ENCODE results near the gene ANKRD30BL. TPM values are rescaled to one million over a fixed set of nuclear protein-coding genes. Genes with fewer than 3 reads are reported as not detected.
"Not testable (repeated sequence)": the region's sequence is repeated elsewhere in the genome, so short reads cannot be mapped to it uniquely, and the experiment has no call there.

ANKRD30BL gene, protein sequence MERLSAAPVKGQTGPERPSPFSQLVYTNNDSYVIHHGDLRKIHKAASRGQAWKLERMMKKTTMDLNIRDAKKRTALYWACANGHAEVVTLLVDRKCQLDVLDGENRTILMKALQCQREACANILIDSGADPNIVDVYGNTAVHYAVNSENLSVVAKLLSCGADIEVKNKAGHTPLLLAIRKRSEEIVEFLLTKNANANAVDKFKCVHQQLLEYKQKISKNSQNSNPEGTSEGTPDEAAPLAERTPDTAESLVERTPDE
- polyA plus RNA-seq (2013, experiment 1 of 2): not detected
- polyA plus RNA-seq (2013, experiment 2 of 2): not detected

DNA sequence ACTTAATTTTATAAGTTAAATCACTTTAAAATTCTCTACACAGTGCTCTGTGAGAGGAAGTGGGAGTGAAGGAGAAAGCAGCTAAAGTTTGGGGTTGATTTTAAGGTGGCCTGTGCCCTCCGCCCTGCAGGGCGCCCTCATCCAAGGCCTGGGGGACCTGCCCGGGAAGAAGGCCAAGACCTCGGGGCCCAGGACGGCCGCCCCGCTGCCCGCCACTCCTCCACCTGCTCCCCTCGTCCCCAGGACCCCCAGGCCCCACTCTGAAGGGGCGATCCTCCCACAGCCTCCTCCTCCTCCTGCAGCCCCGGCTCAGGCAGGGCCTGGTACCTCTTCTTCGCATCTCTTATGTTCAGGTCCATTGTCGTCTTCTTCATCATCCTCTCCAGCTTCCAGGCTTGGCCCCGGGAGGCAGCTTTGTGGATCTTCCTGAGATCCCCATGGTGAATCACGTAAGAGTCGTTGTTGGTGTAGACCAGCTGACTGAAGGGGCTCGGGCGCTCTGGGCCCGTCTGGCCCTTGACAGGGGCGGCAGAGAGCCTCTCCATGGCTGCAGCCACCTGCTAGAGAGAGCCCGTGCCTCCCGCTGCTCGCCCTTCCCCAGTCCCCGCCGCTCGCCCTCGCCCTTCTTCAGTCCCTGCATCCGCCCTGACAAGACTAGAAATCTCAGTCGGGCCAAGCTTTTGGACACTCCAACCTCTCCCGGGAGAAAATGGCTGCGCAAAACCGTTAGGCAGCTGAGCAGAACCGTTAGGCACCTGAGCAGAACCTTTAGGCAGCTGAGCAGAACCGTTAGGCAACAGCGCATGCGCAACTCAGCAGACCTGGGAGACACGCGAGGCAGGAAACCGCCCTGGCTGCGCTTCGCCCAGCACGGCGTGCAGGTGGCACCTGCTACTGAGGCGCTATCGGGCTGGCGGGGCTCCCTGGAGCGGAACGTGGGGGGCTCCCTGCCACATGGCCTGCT lies at the start of gene ANKRD30BL:
TSS of gene ANKRD30BL (minus strand) at position 792 of the 964 bp plus-strand sequence. CDS start at position 545, 247 bp downstream.
- H3K14ac ChIP-seq (ENCODE audit: low read length in 2 of 2); H3K4me2 ChIP-seq (ENCODE audit: low read length, poor library complexity, severe bottlenecking); H3K4me1 ChIP-seq (ENCODE audit: control insufficient read depth, insufficient read depth, low read depth, low read length); H2BK120ac ChIP-seq (ENCODE audit: low read depth, low read length); H3K18ac ChIP-seq (ENCODE audit: low read depth in 1 of 2, low read length in 2 of 2); H2BK12ac ChIP-seq (ENCODE audit: low read length in 2 of 2); H3K4ac ChIP-seq (ENCODE audit: low read depth in 1 of 2, low read length in 2 of 2); H2AFZ ChIP-seq (ENCODE audit: low read depth, low read length); H2BK15ac ChIP-seq (ENCODE audit: low read depth, poor library complexity, severe bottlenecking); DNase-seq; H3K4me3 ChIP-seq (ENCODE audit: insufficient read depth in 1 of 2, low read depth in 1 of 2, low read length in 2 of 2); H3K27me3 ChIP-seq (ENCODE audit: control insufficient read depth in 1 of 2, insufficient read depth in 1 of 2, low read length in 2 of 2); H3K36me3 ChIP-seq (ENCODE audit: control insufficient read depth in 1 of 2, insufficient read depth in 2 of 2, low read depth in 1 of 2, low read length in 2 of 2); H2AK5ac ChIP-seq (ENCODE audit: low read length, severe bottlenecking); H3K27ac ChIP-seq (ENCODE audit: low read length, poor library complexity, severe bottlenecking); H3K23ac ChIP-seq (ENCODE audit: low read length in 2 of 2); H3K9me3 ChIP-seq (ENCODE audit: control insufficient read depth, low read length); H3K79me1 ChIP-seq (replicated peaks; ENCODE audit: low read length, poor library complexity, severe bottlenecking); H4K8ac ChIP-seq (ENCODE audit: low read length); H3K9ac ChIP-seq (ENCODE audit: low read length); H4K91ac ChIP-seq (ENCODE audit: low read length); H2BK5ac ChIP-seq (ENCODE audit: low read depth, low read length, poor library complexity, severe bottlenecking): not testable (repeated sequence)
- 90% methylated on average over 44 of the region's 48 CpGs for WGBS

DNA sequence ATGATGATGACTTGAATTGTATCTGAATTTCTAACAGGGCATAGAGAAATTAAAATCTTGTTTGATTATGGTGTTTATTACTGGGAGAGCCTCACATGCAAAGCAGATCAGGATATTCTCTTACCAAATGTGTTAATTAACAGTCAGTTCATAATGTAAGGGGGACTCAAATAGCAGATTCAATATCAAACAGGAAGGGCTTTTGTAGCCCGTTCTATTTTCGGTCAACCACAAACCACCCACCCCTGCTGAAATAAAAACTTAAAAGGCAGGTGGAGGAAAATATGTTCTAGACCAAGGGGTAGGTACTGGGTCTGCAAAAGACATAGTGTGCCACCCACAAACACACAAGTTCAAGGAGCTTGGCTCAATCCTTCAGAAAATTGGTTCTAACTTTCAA lies 41.1 kb upstream of the ANKRD30BL start:
- H3K4me3 ChIP-seq (ENCODE audit: insufficient read depth in 1 of 2, low read depth in 1 of 2, low read length in 2 of 2); H3K18ac ChIP-seq (ENCODE audit: low read depth in 1 of 2, low read length in 2 of 2); H2BK5ac ChIP-seq (ENCODE audit: low read depth, low read length, poor library complexity, severe bottlenecking); H3K36me3 ChIP-seq (ENCODE audit: control insufficient read depth in 1 of 2, insufficient read depth in 2 of 2, low read depth in 1 of 2, low read length in 2 of 2); H3K23ac ChIP-seq (ENCODE audit: low read length in 2 of 2); H2BK15ac ChIP-seq (ENCODE audit: low read depth, poor library complexity, severe bottlenecking); H3K4ac ChIP-seq (ENCODE audit: low read depth in 1 of 2, low read length in 2 of 2); H3K27me3 ChIP-seq (ENCODE audit: control insufficient read depth in 1 of 2, insufficient read depth in 1 of 2, low read length in 2 of 2); H3K4me1 ChIP-seq (ENCODE audit: control insufficient read depth, insufficient read depth, low read depth, low read length); H2BK120ac ChIP-seq (ENCODE audit: low read depth, low read length); DNase-seq; H3K27ac ChIP-seq (ENCODE audit: low read length, poor library complexity, severe bottlenecking); H4K91ac ChIP-seq (ENCODE audit: low read length); H2BK12ac ChIP-seq (ENCODE audit: low read length in 2 of 2); H3K14ac ChIP-seq (ENCODE audit: low read length in 2 of 2); H3K79me1 ChIP-seq (replicated peaks; ENCODE audit: low read length, poor library complexity, severe bottlenecking); H3K4me2 ChIP-seq (ENCODE audit: low read length, poor library complexity, severe bottlenecking); H3K9me3 ChIP-seq (ENCODE audit: control insufficient read depth, low read length); H2AK5ac ChIP-seq (ENCODE audit: low read length, severe bottlenecking); H2AFZ ChIP-seq (ENCODE audit: low read depth, low read length); H4K8ac ChIP-seq (ENCODE audit: low read length); H3K9ac ChIP-seq (ENCODE audit: low read length): not testable (repeated sequence)
- WGBS: no CpG with 5 or more reads among the region's 2 CpGs

DNA sequence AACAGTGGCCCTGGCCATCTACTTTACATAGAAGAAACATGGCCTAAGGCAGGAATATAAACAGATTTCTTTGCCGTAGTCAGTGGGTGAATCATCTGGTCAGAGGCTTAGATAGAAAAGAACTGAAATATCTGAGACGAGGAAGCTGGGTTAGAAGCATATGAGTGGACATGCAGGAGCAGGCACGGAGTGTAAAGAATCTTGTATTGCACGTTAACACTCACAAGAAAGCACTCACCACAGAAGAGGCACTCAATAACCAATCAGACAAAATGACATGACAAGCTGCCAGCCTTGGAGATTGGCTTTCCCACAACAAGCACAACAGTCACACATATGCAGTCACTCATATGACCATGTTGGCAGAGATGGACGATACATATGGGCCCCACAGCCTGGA lies 31.1 kb upstream of the ANKRD30BL start:
- not testable (repeated sequence) for H2AK5ac ChIP-seq (ENCODE audit: low read length, severe bottlenecking); H2BK15ac ChIP-seq (ENCODE audit: low read depth, poor library complexity, severe bottlenecking); H3K4me3 ChIP-seq (ENCODE audit: insufficient read depth in 1 of 2, low read depth in 1 of 2, low read length in 2 of 2); H3K79me1 ChIP-seq (replicated peaks; ENCODE audit: low read length, poor library complexity, severe bottlenecking); H3K4me2 ChIP-seq (ENCODE audit: low read length, poor library complexity, severe bottlenecking); H4K8ac ChIP-seq (ENCODE audit: low read length); H2BK12ac ChIP-seq (ENCODE audit: low read length in 2 of 2); H2BK5ac ChIP-seq (ENCODE audit: low read depth, low read length, poor library complexity, severe bottlenecking); H3K27ac ChIP-seq (ENCODE audit: low read length, poor library complexity, severe bottlenecking); H3K36me3 ChIP-seq (ENCODE audit: control insufficient read depth in 1 of 2, insufficient read depth in 2 of 2, low read depth in 1 of 2, low read length in 2 of 2); H3K9ac ChIP-seq (ENCODE audit: low read length); H3K4me1 ChIP-seq (ENCODE audit: control insufficient read depth, insufficient read depth, low read depth, low read length); H3K4ac ChIP-seq (ENCODE audit: low read depth in 1 of 2, low read length in 2 of 2); H2BK120ac ChIP-seq (ENCODE audit: low read depth, low read length); H3K18ac ChIP-seq (ENCODE audit: low read depth in 1 of 2, low read length in 2 of 2); H3K9me3 ChIP-seq (ENCODE audit: control insufficient read depth, low read length); H2AFZ ChIP-seq (ENCODE audit: low read depth, low read length); H3K14ac ChIP-seq (ENCODE audit: low read length in 2 of 2); H3K27me3 ChIP-seq (ENCODE audit: control insufficient read depth in 1 of 2, insufficient read depth in 1 of 2, low read length in 2 of 2); H4K91ac ChIP-seq (ENCODE audit: low read length); DNase-seq; H3K23ac ChIP-seq (ENCODE audit: low read length in 2 of 2)
- whole genome bisulfite sequencing: 78% methylated on average over 3 of the region's 5 CpGs

DNA sequence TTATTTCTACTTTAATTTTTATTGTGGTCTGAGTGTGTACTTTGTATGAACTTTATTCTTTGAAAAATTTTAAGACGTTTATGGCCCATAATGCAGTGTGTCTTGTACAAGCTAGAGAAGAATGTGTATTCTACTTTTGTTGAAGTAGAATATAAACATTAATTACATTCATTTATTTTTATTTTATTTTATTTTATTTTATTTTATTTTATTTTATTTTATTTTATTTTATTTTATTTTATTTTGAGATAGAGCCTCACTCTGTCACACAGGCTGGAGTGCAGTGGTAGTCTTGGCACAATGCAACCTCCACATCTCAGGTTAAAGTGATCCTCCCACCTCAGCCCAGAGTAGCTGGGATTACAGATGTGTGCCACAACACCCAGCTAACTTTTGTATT lies 5.3 kb upstream of the ANKRD30BL start:
- WGBS: no CpG with 5 or more reads among the region's 1 CpG

More for the DNA sequence above, 5.3 kb upstream of the ANKRD30BL start:
- H3K4me1 ChIP-seq (ENCODE audit: control insufficient read depth, insufficient read depth, low read depth, low read length); H2AK5ac ChIP-seq (ENCODE audit: low read length, severe bottlenecking); H3K27me3 ChIP-seq (ENCODE audit: control insufficient read depth in 1 of 2, insufficient read depth in 1 of 2, low read length in 2 of 2); H3K36me3 ChIP-seq (ENCODE audit: control insufficient read depth in 1 of 2, insufficient read depth in 2 of 2, low read depth in 1 of 2, low read length in 2 of 2); H4K8ac ChIP-seq (ENCODE audit: low read length); H2AFZ ChIP-seq (ENCODE audit: low read depth, low read length); H3K18ac ChIP-seq (ENCODE audit: low read depth in 1 of 2, low read length in 2 of 2); DNase-seq; H3K4ac ChIP-seq (ENCODE audit: low read depth in 1 of 2, low read length in 2 of 2); H3K23ac ChIP-seq (ENCODE audit: low read length in 2 of 2); H3K14ac ChIP-seq (ENCODE audit: low read length in 2 of 2); H3K79me1 ChIP-seq (replicated peaks; ENCODE audit: low read length, poor library complexity, severe bottlenecking); H2BK12ac ChIP-seq (ENCODE audit: low read length in 2 of 2); H2BK120ac ChIP-seq (ENCODE audit: low read depth, low read length); H3K9me3 ChIP-seq (ENCODE audit: control insufficient read depth, low read length); H3K4me2 ChIP-seq (ENCODE audit: low read length, poor library complexity, severe bottlenecking); H4K91ac ChIP-seq (ENCODE audit: low read length); H2BK5ac ChIP-seq (ENCODE audit: low read depth, low read length, poor library complexity, severe bottlenecking); H2BK15ac ChIP-seq (ENCODE audit: low read depth, poor library complexity, severe bottlenecking); H3K27ac ChIP-seq (ENCODE audit: low read length, poor library complexity, severe bottlenecking); H3K9ac ChIP-seq (ENCODE audit: low read length); H3K4me3 ChIP-seq (ENCODE audit: insufficient read depth in 1 of 2, low read depth in 1 of 2, low read length in 2 of 2): not testable (repeated sequence)
